ENCODE results near the gene SPACA4.
A peak's percentile ranks its signal among the peaks of the same experiment; 100 is the strongest.
"Not testable (repeated sequence)": the region's sequence is repeated elsewhere in the genome, so short reads cannot be mapped to it uniquely, and the experiment has no call there.

Gene SPACA4

GRCh38 chr19:48618278-48618915 lies 11.9 kb downstream of the SPACA4 start:
- peak overlapping the region; percentile 98 for H3K4me3 ChIP-seq (ENCODE audit: low read depth, low read length)

- H3K4me3 ChIP-seq (ENCODE audit: low read depth, low read length) = peak within 1 kb of the TSS; percentile 98
These were observed 12.6 kb downstream of the SPACA4 start, which contains the start of the genes RPL18 and SPHK2 for GRCh38 chr19:48618916-48619691. Gene RPL18, minus strand, starts transcription at chr19:48619178. Its CDS starts 35 bp downstream, at chr19:48619143. Gene SPHK2, plus strand, starts transcription at chr19:48619506. Its CDS starts 1,009 bp downstream, at chr19:48620515.

- peak overlapping the region; percentile 70 for H3K4me3 ChIP-seq (ENCODE audit: low read depth, low read length)
These were observed 13.4 kb downstream of the SPACA4 start for GRCh38 chr19:48619692-48620585.

- peak overlapping the region; percentile 37 for H3K4me3 ChIP-seq (ENCODE audit: low read depth, low read length)
These were observed 17.1 kb downstream of the SPACA4 start for GRCh38 chr19:48623556-48624066.

GRCh38 chr19:48624067-48624594 lies 17.6 kb downstream of the SPACA4 start:
- H3K4me3 ChIP-seq (ENCODE audit: low read depth, low read length) = peak overlapping the region; percentile 67

GRCh38 chr19:48624791-48625723 lies 18.5 kb downstream of the SPACA4 start:
- peak overlapping the region; percentile 67 for H3K4me3 ChIP-seq (ENCODE audit: low read depth, low read length)

- no peak overlapping the region for H3K4me3 ChIP-seq (ENCODE audit: low read depth, low read length)
These were observed 19.4 kb downstream of the SPACA4 start for GRCh38 chr19:48625891-48626327.

GRCh38 chr19:48627201-48627864 lies 20.8 kb downstream of the SPACA4 start:
- H3K4me3 ChIP-seq (ENCODE audit: low read depth, low read length) = no peak overlapping the region

- no peak overlapping the region for H3K4me3 ChIP-seq (ENCODE audit: low read depth, low read length)
These were observed 21.3 kb downstream of the SPACA4 start for GRCh38 chr19:48627865-48628314.

GRCh38 chr19:48628486-48629296 lies 22.1 kb downstream of the SPACA4 start:
- H3K4me3 ChIP-seq (ENCODE audit: low read depth, low read length) = no peak overlapping the region

GRCh38 chr19:48629297-48629598 lies 22.7 kb downstream of the SPACA4 start:
- no peak overlapping the region for H3K4me3 ChIP-seq (ENCODE audit: low read depth, low read length)

- H3K4me3 ChIP-seq (ENCODE audit: low read depth, low read length) = no peak overlapping the region
These were observed 23.2 kb downstream of the SPACA4 start for GRCh38 chr19:48629599-48630295.

- no peak overlapping the region for H3K4me3 ChIP-seq (ENCODE audit: low read depth, low read length)
These were observed 23.9 kb downstream of the SPACA4 start for GRCh38 chr19:48630296-48631063.

GRCh38 chr19:48631225-48631624 lies 24.7 kb downstream of the SPACA4 start:
- H3K4me3 ChIP-seq (ENCODE audit: low read depth, low read length) = no peak overlapping the region

GRCh38 chr19:48632286-48632685 lies 25.7 kb downstream of the SPACA4 start:
- H3K4me3 ChIP-seq (ENCODE audit: low read depth, low read length) = not testable (repeated sequence)

- no peak overlapping the region for H3K4me3 ChIP-seq (ENCODE audit: low read depth, low read length)
These were observed 26.2 kb downstream of the SPACA4 start for GRCh38 chr19:48632692-48633147.
